ENCODE measurements around the gene ADCK1.

GRCh38 chr14:77804592-77804991, 4.7 kb downstream of the ADCK1 start:
- TF ChIP-seq, protein P1, sequence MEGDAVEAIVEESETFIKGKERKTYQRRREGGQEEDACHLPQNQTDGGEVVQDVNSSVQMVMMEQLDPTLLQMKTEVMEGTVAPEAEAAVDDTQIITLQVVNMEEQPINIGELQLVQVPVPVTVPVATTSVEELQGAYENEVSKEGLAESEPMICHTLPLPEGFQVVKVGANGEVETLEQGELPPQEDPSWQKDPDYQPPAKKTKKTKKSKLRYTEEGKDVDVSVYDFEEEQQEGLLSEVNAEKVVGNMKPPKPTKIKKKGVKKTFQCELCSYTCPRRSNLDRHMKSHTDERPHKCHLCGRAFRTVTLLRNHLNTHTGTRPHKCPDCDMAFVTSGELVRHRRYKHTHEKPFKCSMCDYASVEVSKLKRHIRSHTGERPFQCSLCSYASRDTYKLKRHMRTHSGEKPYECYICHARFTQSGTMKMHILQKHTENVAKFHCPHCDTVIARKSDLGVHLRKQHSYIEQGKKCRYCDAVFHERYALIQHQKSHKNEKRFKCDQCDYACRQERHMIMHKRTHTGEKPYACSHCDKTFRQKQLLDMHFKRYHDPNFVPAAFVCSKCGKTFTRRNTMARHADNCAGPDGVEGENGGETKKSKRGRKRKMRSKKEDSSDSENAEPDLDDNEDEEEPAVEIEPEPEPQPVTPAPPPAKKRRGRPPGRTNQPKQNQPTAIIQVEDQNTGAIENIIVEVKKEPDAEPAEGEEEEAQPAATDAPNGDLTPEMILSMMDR (IDR thresholded peaks at IDR 0.05): no peak
- TF ChIP-seq POLR2A (IDR thresholded peaks at IDR 0.05): no peak

Measured in suprapubic skin (tissue), 3 donors.